ENCODE measurements around the gene TDP1.

TDP1 gene

DNA sequence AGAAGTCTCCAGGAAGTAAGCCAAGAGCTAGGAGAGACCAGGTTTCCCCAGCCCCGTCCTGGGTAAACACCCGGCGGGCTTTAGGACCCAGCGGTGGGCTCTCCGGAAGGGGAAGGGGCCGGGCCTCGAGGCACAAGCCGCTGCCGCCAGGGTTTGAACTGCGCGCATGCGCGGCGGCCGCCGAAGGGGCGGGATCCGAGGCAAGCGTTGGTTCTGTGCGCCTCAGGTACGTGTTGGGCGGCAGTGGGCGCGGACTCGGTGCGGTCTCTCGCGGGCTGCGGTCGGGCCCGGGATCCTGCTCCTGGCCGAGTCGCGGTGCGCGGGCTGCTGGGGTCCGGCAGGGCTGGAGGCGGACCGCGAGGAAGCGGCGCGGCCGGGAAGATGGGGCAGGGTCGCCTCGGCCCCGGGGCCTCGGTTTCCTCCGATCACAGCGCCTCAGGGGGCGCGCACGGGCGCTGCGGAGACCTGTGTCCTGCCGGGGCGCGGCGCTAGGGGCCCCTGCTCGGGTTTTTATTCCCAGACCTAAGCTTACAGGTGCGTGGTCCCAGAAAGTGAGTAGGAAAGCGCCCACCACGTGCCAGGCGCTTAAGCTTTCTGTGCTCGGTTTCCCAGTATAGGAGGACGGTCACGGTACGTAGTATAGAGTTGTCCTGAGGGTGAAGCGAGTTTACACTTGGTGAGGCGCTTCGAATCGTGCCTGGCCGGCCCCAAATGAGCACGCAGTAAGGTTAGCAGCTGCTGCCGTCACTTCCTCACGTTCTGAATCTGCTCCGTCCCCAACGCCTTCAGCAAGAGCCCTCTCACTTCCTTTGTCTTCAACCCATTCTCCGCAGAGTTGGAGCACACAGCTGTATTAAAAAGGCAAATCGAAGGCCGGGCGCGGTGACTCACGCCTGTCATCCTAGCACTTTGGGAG is at the start of gene TDP1:
TSS of gene TDP1 (plus strand) at position 183 of the 916 bp plus-strand sequence. CDS start 7,188 bp downstream, outside the sequence.
- DNase-seq, result peak; percentile 94

DNA sequence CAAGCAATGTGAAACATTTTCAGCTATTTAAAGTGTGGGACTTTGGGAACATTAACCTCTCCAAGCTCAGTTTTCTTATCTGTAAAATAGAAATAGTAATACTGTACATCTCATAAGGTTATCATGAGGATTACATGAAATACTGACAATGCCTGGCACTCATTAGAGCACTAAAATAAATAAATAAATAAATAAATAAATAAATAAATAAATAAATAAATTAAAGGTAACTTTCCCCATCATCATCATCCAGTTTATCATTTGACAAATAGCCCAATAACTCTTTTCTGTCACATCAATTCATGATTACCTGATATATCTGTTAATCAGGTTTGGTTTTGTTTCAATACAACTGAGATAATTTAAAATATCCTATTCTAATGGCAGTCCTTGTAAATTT is 49.7 kb upstream of the TDP1 start:
- DNase-seq, result no peak

DNA sequence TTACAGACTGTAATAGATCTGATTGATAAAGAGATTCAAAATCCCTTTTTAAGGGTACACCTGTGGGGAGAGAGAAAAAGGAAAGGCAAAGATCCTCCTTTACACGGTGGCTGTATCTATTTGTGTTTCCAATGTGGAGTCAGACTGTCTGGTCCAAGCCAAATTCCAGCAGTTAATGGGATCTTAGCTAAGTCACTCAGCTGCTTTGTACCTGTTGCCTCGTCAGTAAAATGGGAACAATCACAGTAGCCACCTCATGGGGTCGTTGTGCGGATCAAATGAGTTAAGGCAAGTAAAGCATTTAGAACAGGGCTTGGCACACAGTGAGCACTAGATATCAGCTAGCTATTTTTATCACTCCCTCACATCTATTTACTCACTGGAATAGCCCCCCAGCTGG is 48.1 kb upstream of the TDP1 start:
- no peak for DNase-seq

DNA sequence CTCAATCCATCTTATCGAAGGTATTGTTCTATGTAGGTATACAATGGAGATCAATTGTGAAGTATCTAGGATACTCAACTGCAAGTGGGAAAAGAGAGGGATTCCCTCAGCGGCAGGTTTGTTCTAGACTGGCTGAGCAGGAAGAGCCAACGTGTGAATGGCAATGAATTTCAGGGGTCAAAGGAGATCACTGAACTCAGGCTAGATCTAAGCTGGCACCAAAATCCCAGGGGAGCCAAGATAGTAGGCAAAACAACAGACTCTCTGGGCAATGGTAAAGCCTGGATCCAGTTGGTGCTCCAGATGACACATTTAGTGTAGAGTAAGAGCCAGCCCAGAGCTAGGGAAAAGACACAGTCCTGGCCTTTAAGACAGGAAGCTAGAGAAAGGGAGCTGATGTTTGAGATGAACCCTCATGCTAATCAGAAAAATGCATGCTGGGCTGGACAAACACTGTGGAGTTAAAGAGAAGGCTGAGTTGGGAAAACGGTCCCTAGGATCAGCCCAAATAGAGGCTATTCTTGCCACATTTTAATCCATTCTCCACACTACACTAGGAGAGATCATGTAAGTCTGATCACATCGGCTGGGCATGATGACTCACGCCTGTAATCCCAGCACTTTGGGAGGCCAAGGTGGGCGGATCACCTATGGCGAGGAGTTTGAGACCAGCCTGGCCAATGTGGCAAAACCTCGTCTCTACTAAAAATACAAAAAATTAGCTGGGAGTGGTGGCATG is 46.8 kb upstream of the TDP1 start:
- DNase-seq, result no peak

DNA sequence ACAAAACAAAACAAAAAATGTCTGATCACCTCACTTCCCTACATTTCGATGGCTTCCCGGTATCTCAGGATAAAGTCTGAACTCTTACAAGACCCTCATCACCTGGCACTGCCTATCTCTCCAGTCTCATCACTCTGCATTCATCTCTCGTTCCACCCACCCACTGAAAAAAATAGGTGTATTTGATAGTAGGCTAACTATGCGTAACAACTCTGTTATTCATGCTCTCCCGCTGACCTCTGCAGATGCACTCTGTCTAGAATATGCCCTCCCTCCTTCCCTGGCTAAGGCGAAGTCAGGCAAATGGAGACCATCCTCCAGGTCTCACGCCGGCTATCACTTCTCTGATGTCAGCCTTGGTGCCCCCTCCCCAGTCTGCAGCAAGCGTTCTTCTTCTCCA is 46.1 kb upstream of the TDP1 start:
- no peak for DNase-seq

GRCh38 chr14:89910691-89911009 is 45.1 kb upstream of the TDP1 start:
- no peak for DNase-seq

- peak; percentile 10 for DNase-seq
Measured at GRCh38 chr14:89911010-89911919, 44.5 kb upstream of the TDP1 start.

DNA sequence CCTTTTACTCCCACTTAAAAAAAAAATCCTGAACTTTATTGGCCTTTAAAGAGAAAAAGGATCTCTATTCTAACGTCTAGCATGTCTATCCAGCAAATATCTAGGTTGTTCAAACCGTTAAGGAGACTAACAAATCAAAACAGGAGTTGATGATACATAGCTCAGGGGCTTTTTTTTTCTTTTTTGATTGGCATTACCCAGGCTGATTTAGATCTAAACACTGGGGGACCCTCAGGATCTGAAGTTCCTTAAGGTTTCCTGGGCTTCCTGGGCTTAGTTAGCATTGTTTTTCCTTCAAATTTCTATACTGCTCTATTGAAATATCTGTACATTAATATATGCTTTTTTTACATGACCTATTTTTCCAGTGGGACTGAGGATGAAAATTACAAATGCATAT is 43.5 kb upstream of the TDP1 start:
- DNase-seq, result no peak

DNA sequence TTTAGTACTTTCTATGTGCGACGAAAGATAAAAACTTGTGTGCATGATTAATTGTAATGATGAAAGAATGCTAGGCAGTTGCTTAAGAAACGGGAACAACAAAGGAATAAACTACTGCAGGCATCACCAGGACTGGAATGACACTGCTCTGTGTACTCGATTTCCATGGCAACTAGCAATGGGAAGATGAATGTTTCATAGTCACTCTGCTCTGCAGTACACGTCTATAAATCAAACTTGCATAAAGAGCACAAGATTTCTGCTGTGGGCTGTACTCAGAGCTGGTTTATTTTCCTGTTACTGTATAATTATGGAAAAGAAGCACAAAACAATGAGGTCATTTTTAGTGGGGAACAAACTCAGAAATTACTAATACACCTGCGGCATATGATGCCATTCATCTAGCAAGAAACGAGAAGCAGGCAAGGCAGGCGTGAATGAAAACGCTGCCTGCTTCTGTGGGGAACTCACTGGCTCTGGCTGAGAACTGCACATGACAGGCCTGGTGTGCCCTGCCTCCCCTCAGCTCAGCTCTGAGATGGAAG is 43.0 kb upstream of the TDP1 start:
- DNase-seq, result peak; percentile 44

- peak; percentile 69 for DNase-seq
Measured at GRCh38 chr14:89915114-89915878, 40.4 kb upstream of the TDP1 start.

GRCh38 chr14:89918721-89919120 is 37.0 kb upstream of the TDP1 start:
- no peak for DNase-seq

DNA sequence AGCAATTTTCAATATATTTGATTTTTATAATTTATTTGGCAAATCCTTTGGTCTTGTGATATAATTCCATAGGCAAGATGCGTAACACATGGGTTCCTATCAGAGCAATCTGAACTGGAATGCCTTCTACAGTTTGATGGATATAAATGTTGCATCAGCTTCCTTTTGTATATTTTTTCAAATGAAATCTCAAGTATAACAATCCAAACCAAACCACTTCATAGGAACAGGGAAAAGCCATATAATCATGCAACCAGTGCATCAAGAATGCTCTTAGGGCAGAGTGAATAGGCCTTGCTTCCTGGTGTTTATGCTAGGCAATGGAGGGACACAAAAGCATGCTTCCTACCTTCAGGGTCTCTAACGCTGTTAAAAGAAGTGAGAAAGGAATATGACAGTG is 35.7 kb upstream of the TDP1 start:
- DNase-seq, result no peak

DNA sequence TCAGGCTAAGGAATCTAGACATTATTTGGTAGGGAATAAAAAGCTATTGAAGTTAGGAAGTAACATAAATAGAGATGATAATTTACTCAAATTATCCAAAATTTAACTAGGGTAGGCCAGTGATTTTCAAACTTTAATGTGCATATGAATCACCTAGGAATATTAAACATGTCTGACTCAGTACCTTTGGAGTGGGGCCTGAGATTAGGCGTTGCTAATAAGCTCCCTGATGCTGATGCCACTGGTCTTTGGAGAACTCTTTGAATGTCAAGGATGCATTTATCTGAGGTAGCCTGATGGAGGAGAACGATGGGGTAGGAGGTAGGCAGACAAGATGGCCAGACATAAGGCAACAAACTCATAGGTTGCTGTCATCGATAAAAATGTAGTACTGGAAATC is 34.4 kb upstream of the TDP1 start:
- DNase-seq, result no peak

GRCh38 chr14:89922031-89922907 is 33.5 kb upstream of the TDP1 start:
- DNase-seq, result no peak

DNA sequence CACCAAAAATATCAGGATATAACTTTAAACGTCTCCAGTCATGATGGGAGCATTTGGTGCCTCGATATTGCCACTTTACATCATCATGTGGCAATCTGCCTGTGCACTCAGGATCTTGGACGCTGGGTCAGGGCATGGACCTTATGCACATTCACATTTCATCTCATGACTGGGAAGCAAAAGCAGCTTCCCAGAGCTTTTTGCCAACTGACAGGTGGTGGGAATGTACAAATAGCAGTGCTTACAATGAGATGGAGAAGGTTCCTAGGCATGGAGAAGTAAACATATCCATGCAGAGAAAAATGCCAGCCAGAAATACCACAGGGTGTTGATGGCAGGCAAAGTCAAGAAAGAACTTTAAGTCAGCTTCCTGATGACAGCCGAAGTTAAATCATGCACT is 31.5 kb upstream of the TDP1 start:
- DNase-seq, result no peak

DNA sequence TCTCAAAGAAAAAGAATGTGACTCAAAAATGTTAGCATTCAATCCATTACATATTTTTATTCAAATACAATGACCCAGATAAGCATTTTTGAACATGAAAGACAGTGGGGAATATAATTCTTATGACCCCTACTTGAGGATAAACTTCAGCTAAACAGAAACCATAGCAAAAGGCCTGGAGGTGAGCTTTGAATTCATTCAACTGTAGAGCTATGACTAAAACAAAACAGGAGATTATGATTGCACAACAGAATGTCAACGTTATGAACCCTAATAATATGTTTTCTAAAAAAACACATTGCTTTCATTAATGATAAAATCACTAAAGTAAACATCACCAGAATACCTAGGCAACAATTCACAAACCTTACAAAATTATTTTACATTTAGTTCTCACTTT is 29.0 kb upstream of the TDP1 start:
- no peak for DNase-seq

- DNase-seq, result no peak
Measured at GRCh38 chr14:89927186-89927865, 28.4 kb upstream of the TDP1 start.

DNA sequence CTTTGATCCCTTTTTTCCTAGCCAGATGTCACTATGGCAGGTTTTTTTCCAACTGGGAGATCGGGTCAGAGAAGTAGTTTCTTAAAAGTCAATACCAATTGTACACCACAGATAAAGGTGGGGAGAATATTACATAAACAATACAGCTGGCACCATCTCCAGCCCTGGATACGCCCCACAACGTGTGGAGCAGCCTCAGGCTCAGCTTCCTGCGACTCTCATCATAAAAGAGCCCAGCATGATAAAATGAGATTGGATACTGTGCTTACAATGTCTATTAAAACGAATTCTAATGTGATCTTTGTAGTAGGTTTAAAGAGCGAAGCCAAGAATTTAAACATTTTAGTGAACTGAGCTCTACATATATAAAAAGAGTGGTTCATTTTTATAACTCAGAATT is 22.7 kb upstream of the TDP1 start:
- DNase-seq, result no peak

DNA sequence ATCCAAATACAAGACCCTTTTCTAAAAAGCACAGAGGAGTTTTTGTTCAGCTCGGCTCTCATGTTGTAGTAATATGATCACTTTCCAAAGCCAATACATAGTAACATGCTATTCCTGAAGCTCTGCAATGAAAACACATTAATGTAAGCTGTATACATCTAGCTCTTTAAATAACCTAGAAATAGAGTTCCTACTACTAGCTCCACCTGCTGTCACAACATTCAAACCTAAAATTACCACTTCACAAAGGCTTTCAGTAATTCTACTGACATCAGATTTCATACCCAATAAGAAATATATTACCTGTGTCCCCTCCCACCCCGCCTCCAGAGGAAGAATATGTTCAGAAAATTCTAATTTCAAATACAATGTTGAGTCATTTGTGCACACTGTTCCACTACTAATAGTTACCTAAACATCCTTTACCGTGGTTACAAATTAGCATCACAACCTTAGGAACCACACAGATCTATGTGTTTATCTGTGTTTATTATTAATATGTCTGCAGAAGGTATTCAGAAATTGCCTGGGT is 19.0 kb upstream of the TDP1 start:
- no peak for DNase-seq

- DNase-seq, result no peak
Measured at GRCh38 chr14:89941830-89942377, 13.8 kb upstream of the TDP1 start.
